OCI-LY7 (cell line): ENCODE data around the gene NTHL1. TPM values are rescaled to one million over a fixed set of nuclear protein-coding genes. Genes with fewer than 3 reads are reported as not detected.

Experiments used
- BruUV-seq: library from RNA; stranded (reverse); fragments of 400-500 nt; replicated peaks from 2 replicates; lab custom pipeline; 2021; lab: Mats Ljungman, UMichigan
- CTCF ChIA-PET: fragments of 300-600 bp; sonication (Branson Sonifier 250); formaldehyde crosslinking; loops from one replicate; lab custom pipeline; 2022; ENCODE audit warnings: antibody characterized with exemption; ENCODE audit not compliant: unreplicated experiment; lab: Charles Lee
- POLR2A ChIA-PET: fragments of 300-600 bp; sonication (Branson Sonifier 250); formaldehyde crosslinking; loops from one replicate; lab custom pipeline; 2022; ENCODE audit warnings: antibody characterized with exemption; lab: Charles Lee
- DNase-seq: peaks from one replicate; pipeline ENCODE4 v3.0.0-alpha.2; 2015; ENCODE audit warnings: low spot score
- H2AFZ ChIP-seq: fragments of 200-600 bp; sonication (generic), shearing (Covaris generic); 2 replicates; pipeline ENCODE4 v1.6.1; 2014; ENCODE audit warnings: mild to moderate bottlenecking, antibody characterized with exemption, low read length, moderate library complexity
- H3K27ac ChIP-seq: fragments of 200-600 bp; sonication (generic); 2 replicates; pipeline ENCODE4 v1.5.1; 2014; ENCODE audit warnings: mixed run types, low read depth, mild to moderate bottlenecking, moderate library complexity, low read length, inconsistent platforms; ENCODE audit not compliant: poor library complexity, severe bottlenecking
- H3K36me3 ChIP-seq: fragments of 200-600 bp; sonication (generic); 2 replicates; pipeline ENCODE4 v1.6.1; 2014; ENCODE audit warnings: mild to moderate bottlenecking, antibody characterized with exemption, low read length, moderate library complexity, mixed read lengths; ENCODE audit not compliant: insufficient read depth
- H3K4me1 ChIP-seq: fragments of 200-600 bp; sonication (generic); 2 replicates; pipeline ENCODE4 v1.5.1; 2014; ENCODE audit warnings: mild to moderate bottlenecking, low read length; ENCODE audit not compliant: insufficient read depth, poor library complexity, severe bottlenecking
- H3K4me2 ChIP-seq: fragments of 200-600 bp; sonication (generic); 2 replicates; pipeline ENCODE4 v1.6.1; 2014; ENCODE audit warnings: mild to moderate bottlenecking, low read length
- H3K4me3 ChIP-seq: fragments of 200-600 bp; sonication (generic); 2 replicates; pipeline ENCODE4 v1.5.1; 2014; ENCODE audit warnings: mild to moderate bottlenecking, low read depth, low read length; ENCODE audit not compliant: poor library complexity, severe bottlenecking
- H3K79me2 ChIP-seq: fragments of 200-600 bp; sonication (generic); 2 replicates; pipeline ENCODE4 v1.6.1; 2016; ENCODE audit warnings: low read depth, mild to moderate bottlenecking, low read length, moderate library complexity, mixed read lengths; ENCODE audit not compliant: insufficient read depth
- H3K9me2 ChIP-seq: fragments of 200-600 bp; sonication (generic); 2 replicates; pipeline ENCODE4 v1.6.1; 2016; ENCODE audit warnings: mild to moderate bottlenecking, low read length, mixed read lengths; ENCODE audit not compliant: insufficient read depth
- H3K9me3 ChIP-seq: fragments of 200-600 bp; sonication (generic); 2 replicates; pipeline ENCODE4 v1.6.1; 2014; ENCODE audit warnings: mild to moderate bottlenecking, mixed run types, low read length, mixed read lengths
- H4K20me1 ChIP-seq: fragments of 200-600 bp; sonication (generic); 2 replicates; pipeline ENCODE4 v1.6.1; 2014; ENCODE audit warnings: mild to moderate bottlenecking, antibody characterized with exemption, low read length, moderate library complexity, mixed read lengths; ENCODE audit not compliant: insufficient read depth
- EZH2phosphoT487 ChIP-seq: fragments of 200-600 bp; sonication (generic); IDR thresholded peaks from 2 replicates; pipeline ENCODE4 v1.6.1; 2018; ENCODE audit warnings: low read depth, borderline replicate concordance, mild to moderate bottlenecking, mixed run types, antibody characterized with exemption, low read length, moderate library complexity, mixed read lengths
- intact Hi-C: fragments of 100-400 bp; cut with micrococcal nuclease; formaldehyde crosslinking; loops from one replicate; pipeline ENCODE4 v1.10.0; 2022; ENCODE audit not compliant: unreplicated experiment
- total RNA-seq, 2 experiments: library from RNA; depleted of rRNA in 1 of 2; stranded (reverse); fragments of >200 nt in 1 of 2; shearing (Covaris generic) in 1 of 2; gene quantifications; 2 replicates each; pipeline ENCODE4 v1.2.3, GENCODE V29; 2014 to 2022
- TF ChIP-seq, protein P1 (sequence below): fragments of 200-600 bp; sonication (generic); conservative IDR thresholded peaks from 2 replicates; pipeline ENCODE4 v1.5.1; 2014; ENCODE audit warnings: mild to moderate bottlenecking, antibody characterized with exemption, low read length, moderate library complexity, mixed read lengths

Gene NTHL1
- total RNA-seq, 2 experiments from 2014 or later: 51.5 to 56.2 TPM

DNA sequence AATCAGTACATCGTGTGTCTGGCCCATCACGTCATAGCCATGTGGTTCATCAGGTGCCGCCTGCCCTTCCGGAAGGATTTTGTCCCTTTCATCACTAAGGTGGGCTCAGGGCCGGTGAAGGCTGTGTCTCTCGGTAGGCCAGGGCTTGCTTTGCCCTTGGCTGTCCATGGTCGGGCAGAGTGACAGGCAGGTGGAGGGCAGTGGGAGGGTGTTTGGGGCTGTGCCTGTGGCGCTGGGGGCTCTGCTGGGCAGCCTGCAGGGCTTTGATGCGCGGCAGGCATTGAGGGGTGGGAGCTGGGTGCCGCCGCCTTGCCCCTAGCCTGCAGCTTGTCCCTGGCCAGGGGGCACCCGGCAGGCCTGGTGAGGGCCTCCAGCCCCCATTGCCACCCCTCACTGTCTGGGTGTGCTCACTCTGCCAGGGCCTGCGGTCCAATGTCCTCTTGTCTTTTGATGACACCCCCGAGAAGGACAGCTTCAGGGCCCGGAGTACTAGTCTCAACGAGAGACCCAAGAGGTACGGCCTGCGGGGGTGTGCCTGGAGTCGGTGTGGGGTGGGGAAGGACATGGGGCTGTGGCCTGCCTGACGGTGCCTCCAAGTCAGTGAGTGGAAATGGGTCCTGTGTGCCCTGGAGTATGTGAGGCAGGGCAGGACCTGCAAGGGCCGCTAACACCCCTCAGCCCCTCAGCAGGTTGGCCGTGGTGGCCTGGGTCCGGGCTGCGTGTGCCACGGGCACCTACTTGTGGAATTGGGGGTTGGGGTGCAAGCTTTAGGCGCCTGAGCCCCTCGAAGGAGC lies 28.6 kb upstream of the NTHL1 start:
- Histone ChIP-seq H3K27ac (no peak overlapping the region), H4K20me1 (no peaks in the 10 kb centered on the region), H3K9me3 (no peaks in the 10 kb centered on the region), H3K9me2 (no peaks in the 10 kb centered on the region), H3K4me2 (no peak overlapping the region), H3K79me2 (no peaks in the 10 kb centered on the region), H3K36me3 (peaks cover 15% of the 10 kb centered on the region; the same call in 1 of the 2 replicates), H3K4me3 (no peak overlapping the region), H3K4me1 (no peaks in the 10 kb centered on the region), H2AFZ (no peak overlapping the region)
- no peak for TF ChIP-seq EZH2phosphoT487
- TF ChIP-seq, protein P1, sequence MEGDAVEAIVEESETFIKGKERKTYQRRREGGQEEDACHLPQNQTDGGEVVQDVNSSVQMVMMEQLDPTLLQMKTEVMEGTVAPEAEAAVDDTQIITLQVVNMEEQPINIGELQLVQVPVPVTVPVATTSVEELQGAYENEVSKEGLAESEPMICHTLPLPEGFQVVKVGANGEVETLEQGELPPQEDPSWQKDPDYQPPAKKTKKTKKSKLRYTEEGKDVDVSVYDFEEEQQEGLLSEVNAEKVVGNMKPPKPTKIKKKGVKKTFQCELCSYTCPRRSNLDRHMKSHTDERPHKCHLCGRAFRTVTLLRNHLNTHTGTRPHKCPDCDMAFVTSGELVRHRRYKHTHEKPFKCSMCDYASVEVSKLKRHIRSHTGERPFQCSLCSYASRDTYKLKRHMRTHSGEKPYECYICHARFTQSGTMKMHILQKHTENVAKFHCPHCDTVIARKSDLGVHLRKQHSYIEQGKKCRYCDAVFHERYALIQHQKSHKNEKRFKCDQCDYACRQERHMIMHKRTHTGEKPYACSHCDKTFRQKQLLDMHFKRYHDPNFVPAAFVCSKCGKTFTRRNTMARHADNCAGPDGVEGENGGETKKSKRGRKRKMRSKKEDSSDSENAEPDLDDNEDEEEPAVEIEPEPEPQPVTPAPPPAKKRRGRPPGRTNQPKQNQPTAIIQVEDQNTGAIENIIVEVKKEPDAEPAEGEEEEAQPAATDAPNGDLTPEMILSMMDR: no peak
- intact Hi-C loops: no loop called here
- no peak for DNase-seq
- ChIA-PET POLR2A (no interaction called here), CTCF (interaction anchor here (0.5 kb wide), 1 partner anchor 647 kb away, joined by 6 read pairs; no protein-coding TSS in a partner anchor)
- no TSS peak for BruUV-seq

DNA sequence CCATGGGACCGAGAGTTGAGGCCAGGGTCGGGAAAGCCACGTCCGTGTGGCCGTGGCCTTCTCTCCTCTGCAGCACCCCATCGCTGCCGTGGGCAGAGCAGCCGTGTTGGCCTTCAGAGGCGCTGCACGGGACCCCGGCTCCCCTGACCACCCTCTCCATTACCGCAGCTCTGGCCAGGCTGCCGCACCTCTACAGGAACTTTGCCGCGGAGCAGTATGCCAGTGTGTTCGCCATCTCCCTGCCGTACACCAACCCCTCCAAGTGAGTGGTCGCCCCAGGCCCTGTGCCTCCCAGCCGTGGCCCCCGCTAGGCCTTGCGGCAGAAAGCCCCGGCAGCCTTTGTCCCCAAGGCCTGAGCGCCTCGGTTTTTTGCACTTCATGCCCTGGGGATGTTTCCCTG lies 28.0 kb upstream of the NTHL1 start:
- CTCF ChIA-PET: no interaction called here
- Histone ChIP-seq H3K36me3 (peaks cover 15% of the 10 kb centered on the region; the same call in 1 of the 2 replicates), H3K4me3 (no peak overlapping the region), H3K9me3 (no peaks in the 10 kb centered on the region), H3K9me2 (no peaks in the 10 kb centered on the region), H3K79me2 (no peaks in the 10 kb centered on the region), H3K27ac (no peak overlapping the region), H2AFZ (no peak overlapping the region), H3K4me1 (no peaks in the 10 kb centered on the region), H4K20me1 (no peaks in the 10 kb centered on the region), H3K4me2 (no peak overlapping the region)
- POLR2A ChIA-PET: no interaction called here
- no peak for DNase-seq
- intact Hi-C loops: no loop called here
- no TSS peak for BruUV-seq
- TF ChIP-seq, protein P1: no peak

DNA sequence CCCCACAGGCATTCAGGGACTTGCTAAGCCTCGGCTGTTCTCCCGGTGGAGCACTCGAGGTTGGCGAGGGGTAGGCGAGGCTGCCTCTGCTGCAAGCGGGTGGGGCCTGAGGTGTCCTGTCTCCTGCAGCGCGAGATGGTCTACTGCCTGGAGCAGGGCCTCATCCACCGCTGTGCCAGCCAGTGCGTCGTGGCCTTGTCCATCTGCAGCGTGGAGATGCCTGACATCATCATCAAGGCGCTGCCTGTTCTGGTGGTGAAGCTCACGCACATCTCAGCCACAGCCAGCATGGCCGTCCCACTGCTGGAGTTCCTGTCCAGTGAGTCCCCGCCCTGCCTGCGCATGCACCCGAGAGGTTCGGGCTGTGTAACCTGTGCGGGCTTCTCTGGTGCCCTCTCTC lies 26.4 kb upstream of the NTHL1 start:
- CTCF ChIA-PET: no interaction called here
- intact Hi-C loops: no loop called here
- Histone ChIP-seq H3K79me2 (no peaks in the 10 kb centered on the region), H3K36me3 (peaks cover 16% of the 10 kb centered on the region), H2AFZ (no peak overlapping the region), H4K20me1 (no peaks in the 10 kb centered on the region), H3K4me1 (no peaks in the 10 kb centered on the region), H3K9me3 (no peaks in the 10 kb centered on the region), H3K27ac (no peak overlapping the region), H3K4me3 (no peak overlapping the region), H3K4me2 (no peak overlapping the region), H3K9me2 (no peaks in the 10 kb centered on the region)
- no peak for DNase-seq
- no TSS peak for BruUV-seq
- TF ChIP-seq EZH2phosphoT487: no peak
- TF ChIP-seq, protein P1: no peak
- POLR2A ChIA-PET: no interaction called here
